Hematopoietic multipotent progenitor cell treated with erythropoietin and hydrocortisone succinate and interleukin-3 and kit ligand, for 15 days (in vitro differentiated cells): ENCODE results near the gene RUVBL2.

Experiments
- DNase-seq: peaks from one replicate; pipeline ENCODE4 v3.0.0-alpha.2; 2015; ENCODE audit warnings: low spot score

RUVBL2 gene

DNA sequence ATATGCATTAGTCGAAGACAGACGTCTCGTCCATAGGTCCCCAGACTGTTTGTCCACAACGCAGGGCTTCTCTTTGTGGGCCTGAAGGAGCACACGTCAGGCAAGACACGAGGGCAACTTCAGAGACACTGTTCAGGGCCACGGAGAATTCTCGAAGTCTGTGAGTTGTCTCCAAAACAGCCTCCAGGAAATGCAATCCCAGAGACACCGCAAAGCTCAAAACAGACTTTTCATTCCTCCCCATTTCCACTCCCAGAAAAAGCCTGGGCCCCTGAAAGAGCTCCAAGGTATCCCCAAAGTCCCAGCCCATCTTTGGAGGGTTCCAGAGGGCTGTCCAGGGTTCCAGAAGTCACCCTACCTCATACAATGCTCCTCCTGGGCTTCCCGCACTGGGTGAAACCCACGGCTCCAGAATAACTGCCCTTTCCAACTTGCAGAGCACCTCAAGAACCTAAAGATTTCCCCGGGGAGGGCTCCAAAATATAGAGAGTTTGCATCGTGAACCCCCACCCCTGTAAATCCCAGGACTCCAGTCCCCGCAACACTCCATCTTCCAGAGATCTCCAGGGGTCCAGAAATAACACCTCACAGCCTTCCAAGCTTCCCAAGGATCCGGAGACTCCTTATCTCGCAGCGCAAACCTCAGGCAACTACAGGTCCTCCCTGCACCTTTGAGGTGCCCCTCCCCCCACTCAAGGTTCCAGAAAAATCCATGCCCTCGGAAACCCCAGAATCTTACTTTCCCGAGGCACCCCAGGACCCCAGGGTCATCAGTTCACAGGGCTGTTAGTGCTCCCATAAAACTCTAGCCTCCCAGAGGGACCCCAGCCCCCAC lies 29.3 kb upstream of the RUVBL2 start:
- peak; percentile 56 for DNase-seq

DNA sequence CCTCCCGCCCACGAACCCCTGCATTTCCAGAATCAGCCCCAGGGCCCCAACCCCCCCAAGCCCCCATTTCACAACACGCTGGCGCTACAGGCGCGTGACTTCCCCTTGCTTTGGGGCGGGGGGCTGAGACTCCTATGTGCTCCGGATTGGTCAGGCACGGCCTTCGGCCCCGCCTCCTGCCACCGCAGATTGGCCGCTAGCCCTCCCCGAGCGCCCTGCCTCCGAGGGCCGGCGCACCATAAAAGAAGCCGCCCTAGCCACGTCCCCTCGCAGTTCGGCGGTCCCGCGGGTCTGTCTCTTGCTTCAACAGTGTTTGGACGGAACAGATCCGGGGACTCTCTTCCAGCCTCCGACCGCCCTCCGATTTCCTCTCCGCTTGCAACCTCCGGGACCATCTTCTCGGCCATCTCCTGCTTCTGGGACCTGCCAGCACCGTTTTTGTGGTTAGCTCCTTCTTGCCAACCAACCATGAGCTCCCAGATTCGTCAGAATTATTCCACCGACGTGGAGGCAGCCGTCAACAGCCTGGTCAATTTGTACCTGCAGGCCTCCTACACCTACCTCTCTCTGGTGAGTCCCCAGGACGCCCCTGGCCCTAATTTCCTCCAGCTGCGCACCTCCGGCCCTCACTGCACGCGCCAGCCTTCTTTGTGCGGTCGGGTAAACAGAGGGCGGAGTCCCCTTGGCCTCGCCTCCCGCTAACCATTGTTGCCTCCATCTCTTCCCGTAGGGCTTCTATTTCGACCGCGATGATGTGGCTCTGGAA lies 28.5 kb upstream of the RUVBL2 start, which contains the start of gene FTL:
Gene FTL, plus strand, starts transcription at position 270 of the 766 bp plus-strand sequence. Its CDS starts 199 bp downstream, at position 469.
- DNase-seq = peak; percentile 91

DNA sequence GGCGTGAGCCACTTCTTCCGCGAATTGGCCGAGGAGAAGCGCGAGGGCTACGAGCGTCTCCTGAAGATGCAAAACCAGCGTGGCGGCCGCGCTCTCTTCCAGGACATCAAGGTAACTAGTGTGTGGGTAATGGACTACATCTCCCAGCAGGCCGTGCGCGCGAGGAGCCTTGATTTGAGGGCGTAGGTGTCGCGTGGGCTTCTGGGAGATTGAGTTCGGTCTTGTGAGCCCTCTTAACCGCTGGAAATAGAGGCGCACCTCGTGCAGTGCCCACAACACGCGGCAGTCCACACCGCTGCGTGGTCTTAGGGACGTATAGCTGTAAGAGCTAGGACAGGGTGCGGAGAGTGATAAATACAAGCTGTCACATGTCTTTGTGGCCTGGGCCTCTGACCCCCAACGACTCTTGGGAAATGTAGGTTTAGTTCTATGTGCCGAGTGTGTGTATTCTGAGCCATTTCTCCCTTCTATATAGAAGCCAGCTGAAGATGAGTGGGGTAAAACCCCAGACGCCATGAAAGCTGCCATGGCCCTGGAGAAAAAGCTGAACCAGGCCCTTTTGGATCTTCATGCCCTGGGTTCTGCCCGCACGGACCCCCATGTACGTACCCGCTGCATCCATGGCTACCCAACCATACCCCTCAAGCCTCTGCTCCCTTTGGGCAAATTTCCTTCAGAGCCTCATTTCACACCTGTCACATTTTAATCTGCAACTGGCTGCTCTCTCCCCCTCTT lies 27.7 kb upstream of the RUVBL2 start:
- DNase-seq = peak; percentile 93

DNA sequence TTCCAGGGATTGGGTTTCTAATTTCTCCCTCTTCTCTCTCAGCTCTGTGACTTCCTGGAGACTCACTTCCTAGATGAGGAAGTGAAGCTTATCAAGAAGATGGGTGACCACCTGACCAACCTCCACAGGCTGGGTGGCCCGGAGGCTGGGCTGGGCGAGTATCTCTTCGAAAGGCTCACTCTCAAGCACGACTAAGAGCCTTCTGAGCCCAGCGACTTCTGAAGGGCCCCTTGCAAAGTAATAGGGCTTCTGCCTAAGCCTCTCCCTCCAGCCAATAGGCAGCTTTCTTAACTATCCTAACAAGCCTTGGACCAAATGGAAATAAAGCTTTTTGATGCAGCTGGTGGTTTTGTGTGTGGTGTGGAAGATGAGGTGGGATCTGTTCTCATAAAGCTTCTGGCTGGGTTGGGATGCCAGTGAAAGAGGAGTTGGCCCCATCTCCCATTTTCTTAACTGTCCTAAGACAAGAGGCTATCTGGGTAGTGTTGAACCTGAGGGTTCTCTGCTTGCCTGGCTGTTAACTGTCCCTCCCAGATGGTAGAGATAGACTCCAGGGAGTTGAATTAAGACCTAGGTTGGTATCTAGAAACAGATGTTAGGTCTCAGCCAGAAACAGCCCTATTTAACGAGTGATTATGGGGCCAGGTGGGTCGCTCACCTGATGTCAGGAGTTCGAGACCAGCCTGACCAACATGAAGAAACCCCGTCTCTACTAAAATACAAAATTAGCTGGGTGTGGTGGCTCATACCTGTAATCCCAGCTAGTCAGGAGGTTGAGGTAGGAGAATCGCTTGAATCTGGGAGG lies 26.9 kb upstream of the RUVBL2 start:
- DNase-seq = peak; percentile 29

DNA sequence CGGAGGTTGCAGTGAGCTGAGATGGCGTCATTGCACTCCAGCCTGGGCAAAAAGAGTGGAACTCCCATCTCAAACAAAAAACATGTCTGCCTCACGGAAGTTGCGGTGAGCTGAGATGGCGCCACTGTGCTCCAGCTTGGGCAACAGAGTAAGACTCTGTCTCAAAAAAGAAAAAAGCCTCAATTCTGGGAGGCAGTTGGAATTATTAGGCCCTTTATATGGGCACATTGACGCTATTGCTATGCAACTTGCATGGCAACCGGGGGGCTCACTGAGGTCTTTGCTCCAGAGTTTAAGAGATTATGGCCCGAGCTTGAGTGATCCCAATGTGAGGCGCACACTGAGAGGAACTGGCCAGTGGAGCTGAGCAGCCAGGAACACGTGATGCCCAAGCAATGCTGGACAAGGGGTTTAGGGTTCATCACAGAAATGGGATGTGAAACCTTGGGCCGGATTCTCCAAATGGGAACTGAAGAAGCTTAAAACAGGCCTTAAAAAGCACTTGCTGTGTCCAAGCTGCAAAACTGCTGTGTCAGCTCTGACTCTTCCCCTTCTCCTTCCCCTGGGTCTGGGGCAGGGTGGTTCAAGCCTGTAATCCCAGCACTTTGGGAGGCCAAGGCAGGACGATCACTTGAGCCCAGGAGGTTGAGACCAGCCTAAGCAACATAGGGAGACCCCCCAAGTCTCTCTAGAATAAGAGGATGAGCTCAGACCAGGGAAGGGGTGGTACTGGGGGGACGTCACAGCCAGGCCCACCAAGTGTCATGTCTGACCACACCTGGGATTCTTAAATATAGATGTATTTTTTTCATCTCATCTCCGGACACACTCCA lies 26.1 kb upstream of the RUVBL2 start:
- DNase-seq = peak; percentile 24

DNA sequence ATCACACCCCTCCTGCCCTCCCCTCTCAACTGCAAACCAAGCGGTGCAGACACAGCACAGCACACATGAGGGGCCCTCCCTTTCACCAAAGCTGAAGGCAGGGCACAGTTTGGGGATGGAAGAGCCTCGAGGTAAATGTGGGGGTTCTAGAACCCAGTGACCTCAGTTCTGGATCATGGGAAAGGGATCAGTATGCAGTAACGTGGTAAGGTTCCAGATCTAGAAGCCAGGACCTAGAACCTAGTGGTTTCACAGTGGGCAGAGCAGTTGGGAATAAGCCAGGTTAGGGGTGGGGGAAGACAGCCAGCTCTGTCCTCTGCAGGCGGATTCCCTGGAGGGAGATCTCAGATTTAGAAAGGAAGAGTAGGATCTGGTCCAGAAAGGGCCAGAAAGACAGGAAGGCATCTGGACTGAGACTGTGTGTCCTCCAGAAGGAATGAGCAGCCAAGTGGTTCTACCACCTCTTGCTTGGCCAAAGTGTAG lies 25.5 kb upstream of the RUVBL2 start:
- no peak for DNase-seq

DNA sequence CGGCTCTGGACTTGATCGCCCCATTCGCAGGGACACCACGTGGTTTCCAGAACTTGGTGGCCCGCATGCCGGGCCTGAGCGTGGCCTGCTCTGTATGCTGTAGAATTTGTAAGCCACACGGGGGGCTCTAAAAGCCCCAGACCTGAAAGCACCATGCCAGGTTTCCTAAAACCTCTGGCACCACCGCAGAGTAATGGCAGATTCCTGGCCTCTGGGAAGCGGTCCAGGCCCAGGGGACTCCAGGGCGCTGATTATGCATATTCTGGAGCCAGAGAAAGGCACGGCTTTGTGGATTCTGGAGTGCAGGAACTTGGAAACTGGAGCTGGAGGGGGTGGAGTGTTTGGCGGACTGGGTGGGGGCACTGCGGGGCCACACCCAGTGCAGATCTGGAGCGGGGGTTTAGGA lies 24.9 kb upstream of the RUVBL2 start:
- no peak for DNase-seq

DNA sequence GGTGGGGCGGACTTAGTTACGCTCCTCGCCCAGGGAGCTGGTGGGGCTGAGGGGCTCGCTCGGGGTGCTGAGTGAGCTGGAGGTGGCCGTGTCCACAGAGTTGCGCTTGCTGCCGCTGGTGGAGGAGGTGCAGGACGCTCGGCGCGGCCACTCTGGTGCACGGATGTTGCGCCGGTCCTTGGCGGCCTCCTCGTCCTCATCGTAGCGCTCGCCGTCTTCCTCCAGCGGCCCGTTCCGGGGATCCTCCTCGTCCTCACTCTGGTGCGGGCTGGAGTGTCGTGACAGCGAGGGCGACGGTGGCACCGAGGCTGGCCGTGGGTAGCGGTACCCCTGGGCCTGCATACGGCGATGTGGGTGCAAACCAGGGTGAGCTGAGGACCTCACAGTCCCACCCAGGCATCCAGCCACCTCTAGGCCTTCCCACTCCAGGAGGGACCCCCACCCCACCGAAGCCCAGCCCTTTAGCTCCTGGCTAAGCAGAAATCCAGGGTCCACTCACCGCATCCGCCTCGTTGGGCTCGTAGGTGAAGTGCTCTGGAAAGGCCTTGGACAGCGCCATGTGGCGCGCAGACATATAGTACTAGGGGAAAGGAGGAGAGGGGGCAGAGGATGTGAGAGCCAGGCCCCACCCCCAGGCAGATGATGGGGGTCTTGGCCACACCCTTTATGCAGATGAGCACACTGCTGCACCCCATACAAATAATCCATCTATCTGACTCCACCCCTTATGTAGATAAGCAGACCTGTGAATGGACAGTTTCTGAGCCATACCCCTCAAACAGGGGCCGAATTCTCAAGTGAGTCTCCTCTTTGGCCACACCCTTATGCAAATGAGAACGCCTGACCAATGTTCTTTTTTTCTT lies 24.2 kb upstream of the RUVBL2 start:
- DNase-seq = peak; percentile 61

DNA sequence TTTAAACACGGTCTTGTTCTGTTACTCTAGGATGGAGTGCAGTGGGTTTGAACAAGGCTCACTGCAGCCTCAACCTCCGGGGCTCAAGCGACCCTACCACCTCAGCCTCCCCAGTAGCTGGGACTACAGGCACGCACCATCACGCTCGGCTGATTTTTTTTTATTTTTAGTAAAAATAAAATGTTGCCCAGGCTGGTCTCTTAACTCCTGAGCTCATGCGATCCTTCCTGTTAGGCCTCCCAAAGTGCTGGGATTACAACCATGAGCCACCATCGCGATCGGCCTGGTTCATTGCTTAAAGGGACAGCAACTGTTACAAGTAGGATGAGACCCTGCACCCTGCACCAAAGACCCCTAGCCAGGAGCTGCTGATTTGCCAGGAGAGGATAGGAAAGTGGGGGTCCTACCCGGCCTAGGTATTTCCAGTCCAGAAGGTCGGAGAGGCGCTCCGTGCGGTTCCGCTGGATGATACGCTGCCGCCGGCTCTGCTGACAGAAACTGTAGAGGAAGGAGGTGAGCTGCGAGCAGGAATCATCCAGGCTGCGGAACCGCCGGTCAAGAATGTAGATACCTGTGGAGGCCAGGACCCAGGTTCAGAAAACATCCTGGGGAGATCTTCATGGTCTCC lies 23.4 kb upstream of the RUVBL2 start:
- DNase-seq = no peak

DNA sequence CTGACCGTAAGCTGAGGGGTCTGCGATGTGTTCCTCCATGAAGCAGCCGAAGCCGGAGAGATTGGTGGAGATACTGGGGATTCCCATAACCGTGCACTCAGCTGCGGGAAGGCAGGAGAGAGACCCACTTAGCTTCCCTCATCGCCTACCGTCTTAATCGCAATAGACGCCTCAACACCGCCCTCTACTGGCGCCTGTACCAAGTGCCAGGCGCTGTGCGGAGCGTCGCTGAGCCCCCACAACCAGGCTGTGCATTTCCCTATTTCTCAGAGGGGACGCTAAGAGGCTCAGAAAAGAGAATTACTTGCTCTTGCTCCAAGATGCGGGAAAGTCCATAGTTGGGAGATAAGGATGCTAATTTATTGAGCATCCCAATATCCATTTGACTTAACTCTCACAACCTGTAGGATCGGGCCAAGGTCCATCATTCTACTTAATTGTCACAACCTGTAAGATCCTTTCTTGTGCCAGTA lies 22.7 kb upstream of the RUVBL2 start:
- peak; percentile 89 for DNase-seq

DNA sequence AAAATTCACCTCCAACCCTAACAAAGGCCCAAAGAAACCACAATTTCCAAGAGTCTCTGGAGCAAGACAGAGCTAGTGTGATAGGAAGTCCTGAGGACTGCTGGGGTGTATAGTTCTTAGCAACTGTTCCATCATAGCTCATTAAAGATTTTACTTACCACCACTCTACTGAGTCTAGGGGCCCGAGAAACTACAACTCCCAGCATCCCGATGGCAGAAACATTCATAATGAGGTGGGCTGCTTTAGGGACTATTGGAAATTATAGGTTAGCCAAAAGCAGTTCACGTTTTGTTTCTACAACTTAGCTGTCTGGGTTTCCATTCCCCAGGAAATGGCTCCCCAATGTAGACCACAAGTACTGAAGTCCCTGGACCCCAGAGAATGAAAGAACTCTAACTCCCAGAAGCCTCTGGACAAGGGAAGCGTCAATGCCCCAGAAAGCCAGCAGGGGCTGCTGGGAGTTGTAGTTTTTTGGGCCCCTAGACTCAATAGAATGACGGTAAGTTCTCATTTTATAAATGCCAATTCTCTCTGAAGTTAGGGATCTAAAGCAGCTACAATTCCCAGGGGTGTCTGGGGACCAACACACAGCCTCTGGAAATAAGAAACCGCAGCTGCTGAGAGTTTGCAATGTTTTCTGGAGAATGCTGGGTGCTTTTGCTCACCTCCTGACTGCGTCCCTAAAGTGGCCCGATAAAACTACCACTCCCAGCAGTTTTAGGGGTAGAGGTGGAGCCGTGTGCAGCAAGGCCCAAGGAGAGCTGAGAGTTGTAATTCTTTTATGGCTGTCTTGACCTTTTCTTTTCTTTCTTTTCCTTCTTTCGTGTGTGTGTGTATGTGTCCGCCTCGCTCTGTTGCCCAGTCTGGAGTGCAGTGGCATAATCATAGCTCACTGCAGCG lies 17.5 kb upstream of the RUVBL2 start:
- DNase-seq = peak; percentile 62

DNA sequence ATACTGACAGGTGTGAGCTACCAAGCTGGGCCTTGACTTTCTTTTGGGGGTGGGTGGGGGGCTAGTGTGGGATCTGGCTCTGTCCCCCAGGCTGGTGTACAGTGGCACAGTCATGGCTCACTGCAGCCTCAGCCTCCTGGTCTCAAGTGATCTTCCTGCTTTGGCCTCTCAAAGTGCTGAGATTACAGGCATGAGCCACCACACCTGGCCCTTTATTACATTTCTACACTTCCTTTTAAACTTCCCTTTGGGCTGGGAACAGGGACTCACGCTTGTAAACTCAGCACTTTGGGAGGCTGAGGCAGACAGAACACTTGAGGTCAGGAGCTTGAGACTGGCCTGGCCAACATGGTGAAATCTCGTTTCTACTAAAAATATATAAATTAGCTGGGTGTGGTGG lies 16.6 kb upstream of the RUVBL2 start:
- DNase-seq = no peak

DNA sequence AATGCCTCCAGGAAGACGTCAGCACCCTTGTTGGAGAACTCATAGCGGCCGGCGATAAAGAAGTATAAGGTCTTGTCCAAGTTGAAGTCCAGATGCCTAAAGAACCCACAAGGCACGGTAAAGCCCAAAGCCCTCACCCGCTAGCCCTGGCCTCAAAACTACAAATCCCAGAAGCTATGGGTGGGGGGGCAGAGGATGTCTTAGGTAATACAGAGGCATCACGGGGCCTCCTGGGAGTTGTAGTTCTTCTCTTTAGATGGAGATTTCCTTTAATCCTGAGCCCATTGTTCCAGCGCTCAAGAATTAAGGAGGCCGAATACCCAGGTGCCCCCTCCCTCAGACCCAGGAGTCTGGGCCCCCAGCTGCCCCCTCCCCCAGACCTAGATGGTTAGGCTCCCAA lies 11.4 kb upstream of the RUVBL2 start:
- DNase-seq = no peak

DNA sequence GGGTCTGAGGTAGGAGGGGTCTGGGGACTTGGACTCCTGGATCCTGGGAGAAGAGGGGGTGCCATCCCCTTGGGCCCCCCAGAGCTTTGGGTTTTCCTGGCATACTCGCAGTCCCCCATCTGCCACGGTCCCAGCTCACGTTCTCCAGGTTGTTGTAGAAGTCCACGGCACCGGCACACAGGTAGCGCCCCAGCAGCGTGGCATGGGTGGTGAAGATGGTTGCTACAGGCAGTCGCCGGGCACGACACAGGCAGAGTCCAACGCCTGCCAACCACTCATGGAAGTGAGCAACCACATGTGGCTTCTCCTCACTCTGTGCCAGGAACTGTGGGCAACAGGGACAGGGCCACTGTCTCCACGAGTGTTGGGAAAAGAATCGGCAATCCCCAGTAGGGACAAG lies 8.0 kb upstream of the RUVBL2 start:
- DNase-seq = no peak

DNA sequence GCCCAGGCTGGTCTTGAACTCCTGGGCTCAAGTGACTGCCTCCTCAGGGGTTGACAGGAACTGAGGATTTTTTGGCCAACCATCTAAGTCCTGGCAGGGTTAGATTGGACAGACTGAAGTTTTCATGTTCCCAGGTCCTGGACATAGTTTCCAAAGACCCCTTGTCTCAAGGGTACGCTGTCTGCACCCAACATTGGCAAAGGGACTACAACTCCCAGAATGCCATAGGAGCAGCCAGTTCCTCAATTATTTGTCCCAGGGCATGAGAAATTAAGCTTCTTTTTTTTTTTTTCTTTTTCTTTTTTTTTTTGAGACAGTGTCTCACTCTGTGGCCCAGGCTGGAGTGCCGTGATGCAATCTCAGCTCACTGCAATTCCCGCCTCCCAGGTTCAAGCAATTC lies 7.5 kb upstream of the RUVBL2 start:
- DNase-seq = no peak

DNA sequence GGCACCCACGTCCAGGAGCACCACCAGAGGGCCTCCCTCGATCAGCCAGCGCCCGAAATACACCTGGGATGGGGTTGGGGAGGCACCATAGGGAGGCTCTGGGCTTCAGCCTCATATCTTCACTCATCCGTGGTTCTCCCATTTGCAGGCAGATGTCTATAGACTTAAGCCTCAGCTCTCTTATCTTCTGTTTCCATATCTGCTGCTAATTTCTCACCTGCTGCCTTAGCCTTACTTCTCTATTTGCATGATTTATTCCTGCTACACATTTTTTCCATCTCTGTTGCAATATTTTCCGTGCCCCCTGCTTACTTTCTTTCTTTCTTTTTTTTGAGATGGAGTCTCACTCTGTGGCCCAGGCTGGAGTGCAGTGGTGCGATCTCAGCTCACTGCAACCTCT lies 6.4 kb upstream of the RUVBL2 start:
- no peak for DNase-seq

DNA sequence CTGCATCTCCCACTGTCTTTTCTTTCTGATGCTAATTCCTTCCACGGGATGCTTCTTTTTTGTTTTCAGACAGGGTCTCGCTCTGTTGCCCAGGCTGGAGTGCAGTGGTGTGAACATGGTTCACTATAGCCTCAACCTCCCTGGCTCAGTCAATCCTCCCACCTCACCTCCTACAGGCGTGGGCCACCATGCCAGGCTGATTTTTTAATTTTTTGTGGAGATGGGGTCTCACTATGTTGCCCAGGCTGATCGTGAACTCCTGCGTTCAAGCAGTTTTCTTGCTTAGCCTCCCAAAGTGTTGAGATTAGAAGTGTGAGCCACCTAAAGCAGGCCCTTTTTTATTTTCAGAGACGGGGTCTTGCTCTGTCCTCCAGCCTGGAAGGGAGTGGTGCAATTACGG lies 5.4 kb upstream of the RUVBL2 start:
- no peak for DNase-seq

DNA sequence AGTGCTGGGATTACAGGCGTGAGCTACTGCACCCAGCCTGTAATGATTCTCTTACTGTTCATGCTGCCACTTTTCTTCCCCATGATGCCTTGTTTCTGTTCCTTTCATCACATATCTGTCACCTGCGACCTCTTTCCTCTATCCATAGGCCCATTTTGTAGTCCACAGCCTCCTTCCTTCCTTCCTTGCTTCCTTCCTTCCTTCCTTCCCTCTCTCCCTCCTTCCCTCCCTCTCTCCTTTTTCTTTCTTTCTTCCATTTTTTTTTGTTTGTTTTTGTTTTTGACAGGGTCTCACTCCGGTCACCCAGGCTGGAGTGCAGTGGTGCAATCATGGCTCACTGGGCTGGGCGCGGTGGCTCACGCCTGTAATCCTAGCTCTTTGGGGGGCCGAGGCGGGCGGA lies 4.8 kb upstream of the RUVBL2 start:
- no peak for DNase-seq
